Neural progenitor cell (in vitro differentiated cells): ENCODE measurements around the gene NTRK3. TPM values are rescaled to one million over a fixed set of nuclear protein-coding genes. Genes with fewer than 3 reads are reported as not detected.

Experiments used
- DNase-seq: peaks from one replicate; pipeline ENCODE4 v3.0.0-alpha.2; 2016; ENCODE audit warnings: low spot score
- H2AFZ ChIP-seq: fragments of 200-600 bp; sonication (generic); replicated peaks from 2 replicates; pipeline ENCODE4 v1.6.1; 2016; ENCODE audit warnings: antibody characterized with exemption
- H3F3A ChIP-seq: fragments of 200-600 bp; sonication (generic); 2 replicates; pipeline ENCODE4 v1.6.1; 2016; ENCODE audit warnings: antibody characterized with exemption, low read depth
- H3K27ac ChIP-seq: fragments of 200-600 bp; sonication (generic); 2 replicates; pipeline ENCODE4 v1.5.1; 2016; ENCODE audit warnings: mild to moderate bottlenecking
- H3K27me3 ChIP-seq: fragments of 200-600 bp; sonication (generic); 2 replicates; pipeline ENCODE4 v1.6.1; 2016; ENCODE audit warnings: mild to moderate bottlenecking, moderate library complexity
- H3K36me3 ChIP-seq: fragments of 200-600 bp; sonication (generic); 2 replicates; pipeline ENCODE4 v1.5.1; 2016
- H3K4me1 ChIP-seq: fragments of 200-600 bp; sonication (generic); 2 replicates; pipeline ENCODE4 v1.6.1; 2016; ENCODE audit warnings: mixed run types
- H3K4me2 ChIP-seq: fragments of 200-600 bp; sonication (generic); 2 replicates; pipeline ENCODE4 v1.6.1; 2016
- H3K4me3 ChIP-seq: fragments of 200-600 bp; sonication (generic); 2 replicates; pipeline ENCODE4 v1.5.1; 2016
- H3K79me2 ChIP-seq: fragments of 200-600 bp; sonication (generic); 2 replicates; pipeline ENCODE4 v1.6.1; 2016; ENCODE audit warnings: low read depth
- H3K9ac ChIP-seq: fragments of 200-600 bp; sonication (generic); 2 replicates; pipeline ENCODE4 v1.6.1; 2016
- H3K9me3 ChIP-seq: fragments of 200-600 bp; sonication (generic); 2 replicates; pipeline ENCODE4 v1.5.1; 2016; ENCODE audit warnings: low read depth
- H4K20me1 ChIP-seq: fragments of 200-600 bp; sonication (generic); 2 replicates; pipeline ENCODE4 v1.6.1; 2016; ENCODE audit warnings: low read depth
- H3K27ac Mint-ChIP-seq: 3 replicates; pipeline ENCODE4 v1.8.0; 2021; ENCODE audit warnings: mixed read lengths
- H3K27me3 Mint-ChIP-seq: 2 replicates; pipeline ENCODE4 v1.8.0; 2022; ENCODE audit warnings: low read depth, mild to moderate bottlenecking, inconsistent platforms, moderate library complexity, mixed read lengths; ENCODE audit not compliant: insufficient read depth
- H3K36me3 Mint-ChIP-seq: 3 replicates; pipeline ENCODE4 v1.8.0; 2021; ENCODE audit warnings: mixed read lengths
- H3K4me1 Mint-ChIP-seq: 3 replicates; pipeline ENCODE4 v1.8.0; 2021; ENCODE audit warnings: mixed read lengths
- H3K4me3 Mint-ChIP-seq: 3 replicates; pipeline ENCODE4 v1.8.0; 2021; ENCODE audit warnings: mild to moderate bottlenecking, moderate library complexity, mixed read lengths
- H3K9me3 Mint-ChIP-seq: 3 replicates; pipeline ENCODE4 v1.8.0; 2020; ENCODE audit warnings: mixed read lengths
- CTCF ChIP-seq: fragments of 200-600 bp; sonication (generic); IDR thresholded peaks from 2 replicates; pipeline ENCODE4 v1.5.1; 2017; ENCODE audit warnings: antibody characterized with exemption, mild to moderate bottlenecking
- EZH2 ChIP-seq: fragments of 200-600 bp; sonication (generic); IDR thresholded peaks from 2 replicates; pipeline ENCODE4 v1.6.1; 2017; ENCODE audit warnings: antibody characterized with exemption, mild to moderate bottlenecking, moderate library complexity
- EZH2phosphoT487 ChIP-seq: fragments of 200-600 bp; sonication (generic); IDR thresholded peaks from 2 replicates; pipeline ENCODE4 v1.6.1; 2017; ENCODE audit warnings: antibody characterized with exemption
- total RNA-seq: library from RNA; depleted of rRNA; stranded (reverse); fragments of >200 nt; gene quantifications from 2 replicates; pipeline ENCODE4 v1.2.3, GENCODE V29; 2015; ENCODE audit warnings: low replicate concordance

The NTRK3 gene
- total RNA-seq, 1 donor from 2014 or later = 2.0 TPM

GRCh38 chr15:88115486-88116152, 140.9 kb downstream of the NTRK3 start:
- no peaks in the 10 kb centered on the region for H3K9me3 Mint-ChIP-seq
- H3K4me1 Mint-ChIP-seq = no peaks in the 10 kb centered on the region
- Histone ChIP-seq H3F3A (no peaks in the 10 kb centered on the region), H3K27me3 (no peaks in the 10 kb centered on the region), H3K36me3 (no peaks in the 10 kb centered on the region), H3K9me3 (no peaks in the 10 kb centered on the region), H3K4me2 (no peak overlapping the region), H3K79me2 (no peaks in the 10 kb centered on the region), H3K4me1 (no peaks in the 10 kb centered on the region), H3K4me3 (no peak overlapping the region), H4K20me1 (no peaks in the 10 kb centered on the region), H2AFZ (no peak overlapping the region), H3K9ac (no peak overlapping the region), H3K27ac (no peak overlapping the region)
- peaks cover 4% of the 10 kb centered on the region for H3K27me3 Mint-ChIP-seq
- TF ChIP-seq EZH2 (no peak), CTCF (no peak), EZH2phosphoT487 (no peak)
- no peak overlapping the region for H3K4me3 Mint-ChIP-seq
- no peak overlapping the region for H3K27ac Mint-ChIP-seq
- H3K36me3 Mint-ChIP-seq = no peaks in the 10 kb centered on the region
- DNase-seq = no peak

- Histone ChIP-seq H3K4me2 (no peak overlapping the region), H3K4me3 (no peak overlapping the region), H4K20me1 (no peaks in the 10 kb centered on the region), H3K27me3 (no peaks in the 10 kb centered on the region), H3K4me1 (no peaks in the 10 kb centered on the region), H3F3A (no peaks in the 10 kb centered on the region), H3K27ac (no peak overlapping the region), H3K79me2 (no peaks in the 10 kb centered on the region), H3K36me3 (no peaks in the 10 kb centered on the region), H2AFZ (no peak overlapping the region), H3K9me3 (no peaks in the 10 kb centered on the region), H3K9ac (no peak overlapping the region)
- no peak for TF ChIP-seq EZH2phosphoT487
- H3K27ac Mint-ChIP-seq = no peak overlapping the region
- no peak overlapping the region for H3K4me3 Mint-ChIP-seq
- H3K9me3 Mint-ChIP-seq = no peaks in the 10 kb centered on the region
- no peaks in the 10 kb centered on the region for H3K36me3 Mint-ChIP-seq
- DNase-seq = no peak
- no peaks in the 10 kb centered on the region for H3K4me1 Mint-ChIP-seq
- H3K27me3 Mint-ChIP-seq = peaks cover 4% of the 10 kb centered on the region
Measured at GRCh38 chr15:88113613-88114308, 142.8 kb downstream of the NTRK3 start.

GRCh38 chr15:88108991-88109390, 147.5 kb downstream of the NTRK3 start:
- Histone ChIP-seq H3K36me3 (no peaks in the 10 kb centered on the region), H3K79me2 (no peaks in the 10 kb centered on the region), H3F3A (no peaks in the 10 kb centered on the region), H3K4me3 (no peak overlapping the region), H3K4me2 (no peak overlapping the region), H2AFZ (no peak overlapping the region), H3K9ac (no peak overlapping the region), H3K9me3 (no peaks in the 10 kb centered on the region), H3K4me1 (no peaks in the 10 kb centered on the region), H3K27me3 (no peaks in the 10 kb centered on the region), H4K20me1 (no peaks in the 10 kb centered on the region), H3K27ac (no peak overlapping the region)
- TF ChIP-seq CTCF (no peak), EZH2phosphoT487 (no peak), EZH2 (no peak)
- no peak for DNase-seq
- Mint-ChIP-seq H3K27me3 (peaks cover 12% of the 10 kb centered on the region), H3K36me3 (no peaks in the 10 kb centered on the region), H3K9me3 (no peaks in the 10 kb centered on the region), H3K4me1 (no peaks in the 10 kb centered on the region), H3K4me3 (no peak overlapping the region), H3K27ac (no peak overlapping the region)

- no peaks in the 10 kb centered on the region for H3K9me3 Mint-ChIP-seq
- Histone ChIP-seq H3K79me2 (no peaks in the 10 kb centered on the region), H3K4me3 (no peak overlapping the region), H3K27ac (no peak overlapping the region), H3K9ac (no peak overlapping the region), H3F3A (no peaks in the 10 kb centered on the region), H2AFZ (no peak overlapping the region), H3K4me2 (no peak overlapping the region), H3K36me3 (no peaks in the 10 kb centered on the region), H3K9me3 (no peaks in the 10 kb centered on the region), H4K20me1 (no peaks in the 10 kb centered on the region), H3K27me3 (no peaks in the 10 kb centered on the region), H3K4me1 (no peaks in the 10 kb centered on the region)
- peaks cover 12% of the 10 kb centered on the region for H3K27me3 Mint-ChIP-seq
- H3K27ac Mint-ChIP-seq = no peak overlapping the region
- H3K4me1 Mint-ChIP-seq = no peaks in the 10 kb centered on the region
- no peaks in the 10 kb centered on the region for H3K36me3 Mint-ChIP-seq
- TF ChIP-seq EZH2phosphoT487 (no peak), CTCF (no peak), EZH2 (no peak)
- H3K4me3 Mint-ChIP-seq = no peak overlapping the region
- DNase-seq = no peak
Measured at GRCh38 chr15:88108477-88108876, 148.1 kb downstream of the NTRK3 start.
